Tibial nerve (tissue), 4 donors: ENCODE measurements around the gene RHOD. TPM values are rescaled to one million over a fixed set of nuclear protein-coding genes. Genes with fewer than 3 reads are reported as not detected.

Experiments
- DNase-seq, 2 donors: peaks; one replicate each; pipeline ENCODE4 v3.0.0-alpha.2; 2019; ENCODE audit warnings: low spot score in 2 of 2
- H3K27ac ChIP-seq, 4 donors: fragments of 200-600 bp; sonication (generic) in 3 of 4; one replicate each; pipeline ENCODE4 v1.5.1; 2017 to 2019; ENCODE audit warnings: mild to moderate bottlenecking in 1 of 4
- H3K27me3 ChIP-seq, 2 donors: fragments of 200-600 bp; sonication (generic) in 1 of 2; one replicate each; pipeline versions ENCODE4 v1.5.1 to v1.6.0; 2017 to 2019
- H3K36me3 ChIP-seq, 3 donors: fragments of 200-600 bp; sonication (generic); one replicate each; pipeline ENCODE4 v1.5.1; 2018 to 2019
- H3K4me1 ChIP-seq, 4 donors: fragments of 200-600 bp; sonication (generic) in 3 of 4; one replicate each; pipeline ENCODE4 v1.5.1; 2017 to 2019
- H3K4me3 ChIP-seq, 4 donors: fragments of 200-600 bp; sonication (generic) in 3 of 4; one replicate each; pipeline ENCODE4 v1.5.1; 2017 to 2019; ENCODE audit warnings: mild to moderate bottlenecking in 1 of 4, moderate library complexity in 1 of 4
- H3K9me3 ChIP-seq, 4 donors: fragments of 200-600 bp; sonication (generic) in 3 of 4; one replicate each; pipeline ENCODE4 v1.5.1; 2017 to 2019
- CTCF ChIP-seq, 5 experiments: fragments of 200-600 bp in 3 of 5; fragments of 450-650 bp in 2 of 5; sonication (generic) in 3 of 5; IDR thresholded peaks; one replicate each; pipeline ENCODE4 v1.5.1; 2016 to 2019; ENCODE audit warnings: antibody characterized with exemption in 5 of 5, mild to moderate bottlenecking in 3 of 5, moderate library complexity in 2 of 5
- EP300 ChIP-seq, 2 donors: sonication (generic); formaldehyde crosslinking; IDR thresholded peaks; one replicate each; pipeline ENCODE4 v1.6.1; 2017; ENCODE audit warnings: antibody characterized with exemption in 2 of 2, mild to moderate bottlenecking in 1 of 2
- POLR2A ChIP-seq, 2 donors: fragments of 450-650 bp; IDR thresholded peaks; one replicate each; pipeline ENCODE4 v1.6.1; 2017; ENCODE audit warnings: antibody characterized with exemption in 2 of 2, mild to moderate bottlenecking in 2 of 2, moderate library complexity in 2 of 2
- WGBS, 2 donors: methylation state at CpG; one replicate each; pipeline ENCODE4 v1.1.5; 2018; 5-methylcytosine and 5-hydroxymethylcytosine counted together
- total RNA-seq, 4 donors: library from RNA; depleted of rRNA; stranded (reverse); fragments of >200 nt; gene quantifications; one replicate each; pipeline ENCODE4 v1.1.0, GENCODE V29; 2016

The RHOD gene
- total RNA-seq, 4 donors from 2014 or later, result 15.9 to 30.8 (median 24.4) TPM

GRCh38 chr11:67026941-67027340, 29.7 kb upstream of the RHOD start:
- Histone ChIP-seq H3K4me1 (peaks cover 0 to 23% (median 16%) of the 10 kb centered on the region in 4 donors), H3K27ac (no peak overlapping the region), H3K4me3 (no peak overlapping the region), H3K27me3 (peaks cover 0 to 25% of the 10 kb centered on the region in 2 donors), H3K9me3 (no peaks in the 10 kb centered on the region), H3K36me3 (no peaks in the 10 kb centered on the region)
- DNase-seq, result no peak
- WGBS, 2 donors, result 92 to 98% methylated on average over 4 to 5 of the region's 5 CpGs
- no peak for TF ChIP-seq POLR2A (IDR thresholded peaks at IDR 0.05)
- TF ChIP-seq CTCF (IDR thresholded peaks at IDR 0.05), result no peak
- no peak for TF ChIP-seq EP300 (IDR thresholded peaks at IDR 0.05)

DNA sequence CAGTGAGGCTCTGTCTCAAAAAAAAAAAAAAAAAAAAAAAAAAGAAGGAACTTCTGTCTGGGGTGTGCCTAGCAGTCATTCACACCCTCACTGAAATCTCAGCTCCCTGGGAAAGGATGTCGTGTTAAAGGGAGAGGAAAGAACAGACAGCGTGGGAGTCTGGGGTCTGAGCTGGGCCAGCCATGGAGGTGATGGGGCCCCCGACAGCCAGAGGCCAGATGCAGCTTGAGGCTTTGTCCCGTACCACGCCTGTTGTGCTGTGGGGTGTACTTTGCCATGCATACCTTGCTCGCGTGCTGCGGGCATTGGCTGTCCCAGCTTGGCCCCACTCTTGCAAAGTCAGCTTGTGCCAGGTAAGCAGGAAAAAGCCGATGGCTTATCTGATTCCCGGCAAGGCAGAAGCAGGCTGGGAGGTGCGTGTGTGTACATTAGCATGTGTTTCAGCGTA, 29.1 kb upstream of the RHOD start:
- no peak for TF ChIP-seq CTCF (IDR thresholded peaks at IDR 0.05)
- no peak for TF ChIP-seq EP300 (IDR thresholded peaks at IDR 0.05)
- no peak for TF ChIP-seq POLR2A (IDR thresholded peaks at IDR 0.05)
- no peaks in the 10 kb centered on the region for H3K9me3 ChIP-seq
- peaks cover 0 to 18% (median 13%) of the 10 kb centered on the region in 4 donors for H3K4me1 ChIP-seq
- H3K4me3 ChIP-seq, result no peak overlapping the region
- peaks cover 0 to 20% of the 10 kb centered on the region in 2 donors for H3K27me3 ChIP-seq
- no peak for DNase-seq
- 82 to 85% methylated on average over 10 to 12 of the region's 12 CpGs for WGBS, 2 donors
- H3K36me3 ChIP-seq, result no peaks in the 10 kb centered on the region
- H3K27ac ChIP-seq, result no peak overlapping the region

GRCh38 chr11:67027943-67028542, 28.6 kb upstream of the RHOD start:
- Histone ChIP-seq H3K27me3 (peaks cover 0 to 15% of the 10 kb centered on the region in 2 donors), H3K36me3 (no peaks in the 10 kb centered on the region), H3K4me3 (no peak overlapping the region), H3K9me3 (no peaks in the 10 kb centered on the region), H3K4me1 (peaks cover 0 to 15% (median 9%) of the 10 kb centered on the region in 4 donors), H3K27ac (no peak overlapping the region)
- WGBS, 2 donors, result 88 to 89% methylated on average over 6 of the region's 6 CpGs
- TF ChIP-seq POLR2A (IDR thresholded peaks at IDR 0.05) (no peak), EP300 (IDR thresholded peaks at IDR 0.05) (no peak), CTCF (IDR thresholded peaks at IDR 0.05) (no peak)
- no peak for DNase-seq

DNA sequence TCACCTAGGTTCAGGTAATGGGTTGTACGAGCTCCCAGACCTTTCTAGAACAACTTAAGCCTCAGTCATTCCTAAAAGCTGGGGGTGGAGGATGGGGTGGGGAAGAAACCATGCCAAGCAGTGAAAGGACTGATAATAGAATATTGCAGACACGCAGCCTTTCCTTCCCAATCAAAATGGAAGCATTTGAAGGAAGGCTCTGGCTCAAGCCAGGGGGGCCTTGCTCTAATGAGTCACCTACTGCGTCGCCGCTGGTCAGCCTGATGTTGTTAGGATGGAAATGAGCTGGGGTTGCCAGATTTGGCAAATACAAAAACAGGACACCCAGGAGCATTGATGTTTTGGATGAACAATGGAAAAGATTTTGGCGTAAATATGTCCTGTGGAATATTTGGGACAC, 27.5 kb upstream of the RHOD start:
- no peak for TF ChIP-seq POLR2A (IDR thresholded peaks at IDR 0.05)
- TF ChIP-seq CTCF (IDR thresholded peaks at IDR 0.05), result no peak
- no peak for TF ChIP-seq EP300 (IDR thresholded peaks at IDR 0.05)
- H3K9me3 ChIP-seq, result no peaks in the 10 kb centered on the region
- H3K27ac ChIP-seq, result no peak overlapping the region
- no peaks in the 10 kb centered on the region for H3K36me3 ChIP-seq
- peaks cover 0 to 15% (median 5%) of the 10 kb centered on the region in 4 donors for H3K4me1 ChIP-seq
- no peak overlapping the region for H3K4me3 ChIP-seq
- no peak for DNase-seq
- WGBS, 2 donors, result 69 to 75% methylated on average over 6 of the region's 6 CpGs
- peaks cover 0 to 7% of the 10 kb centered on the region in 2 donors for H3K27me3 ChIP-seq

DNA sequence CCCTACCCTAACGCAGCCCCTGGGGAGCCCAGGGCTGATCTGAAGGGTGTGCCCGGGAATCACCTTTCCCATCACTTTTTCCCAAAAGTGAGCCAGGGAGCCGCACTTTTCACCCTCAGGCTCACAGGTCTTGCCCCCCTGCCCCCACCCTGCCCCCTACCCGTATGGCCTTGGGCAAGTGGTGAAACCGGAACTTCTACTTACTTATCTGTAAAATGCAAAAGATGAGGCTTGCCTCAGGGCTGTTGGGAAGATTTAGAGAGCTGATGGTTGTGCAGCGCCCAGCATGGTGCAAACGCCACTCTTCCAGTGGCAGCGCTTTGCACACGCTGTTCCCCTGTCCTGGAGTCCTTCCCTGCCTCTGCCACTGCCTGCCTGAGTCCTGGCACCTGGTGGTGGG, 25.7 kb upstream of the RHOD start:
- Histone ChIP-seq H3K4me1 (peaks cover 0 to 13% (median 3%) of the 10 kb centered on the region in 4 donors), H3K27me3 (no peaks in the 10 kb centered on the region), H3K27ac (no peak overlapping the region), H3K9me3 (no peaks in the 10 kb centered on the region), H3K4me3 (no peak overlapping the region), H3K36me3 (no peaks in the 10 kb centered on the region)
- DNase-seq, result no peak
- WGBS, 2 donors, result 63 to 69% methylated on average over 9 of the region's 9 CpGs
- TF ChIP-seq EP300 (IDR thresholded peaks at IDR 0.05), result no peak
- TF ChIP-seq POLR2A (IDR thresholded peaks at IDR 0.05), result no peak
- no peak for TF ChIP-seq CTCF (IDR thresholded peaks at IDR 0.05)
